ENCODE results near the gene ADAP1. TPM values are rescaled to one million over a fixed set of nuclear protein-coding genes. Genes with fewer than 3 reads are reported as not detected.
A peak's percentile ranks its signal among the peaks of the same experiment; 100 is the strongest.

Gene ADAP1
- total RNA-seq, 1 experiment from 2014 or later = 6.2 TPM

DNA sequence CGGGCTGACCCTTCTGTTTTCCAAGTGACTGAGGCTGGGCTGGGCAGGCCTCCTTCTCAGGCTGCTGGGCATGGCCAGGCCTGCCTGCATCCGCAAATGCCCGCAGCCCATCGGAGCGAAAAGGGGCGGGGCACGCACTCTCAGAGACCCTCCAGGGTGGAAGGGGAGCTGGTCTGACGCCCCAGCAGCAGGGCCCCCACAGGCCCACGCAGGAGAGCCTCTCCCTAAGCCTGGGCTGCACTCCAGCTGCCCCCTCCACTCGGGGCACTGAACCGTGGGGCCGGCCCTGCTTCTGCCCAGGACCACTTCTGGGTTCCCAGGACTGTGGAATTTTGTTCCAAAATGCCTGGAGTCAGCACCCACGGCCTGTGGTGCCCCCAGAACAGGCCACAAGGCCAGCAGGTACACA is 9.3 kb downstream of the ADAP1 start:
- no peak overlapping the region for H3K56ac ChIP-seq (ENCODE audit: insufficient read length, low read depth, low read length)
- no CpG with 5 or more reads among the region's 13 CpGs for WGBS (ENCODE audit: extremely low coverage, insufficient read length, low lambda C conversion rate)
- peak overlapping the region; percentile 23 for H3K18ac ChIP-seq (ENCODE audit: insufficient read length, low read depth, low read length)
- peak overlapping the region in 1 of 3 experiments; percentile 28; a peak in 1 of 7 replicates for H3K27ac Mint-ChIP-seq
- TF ChIP-seq, protein P1, sequence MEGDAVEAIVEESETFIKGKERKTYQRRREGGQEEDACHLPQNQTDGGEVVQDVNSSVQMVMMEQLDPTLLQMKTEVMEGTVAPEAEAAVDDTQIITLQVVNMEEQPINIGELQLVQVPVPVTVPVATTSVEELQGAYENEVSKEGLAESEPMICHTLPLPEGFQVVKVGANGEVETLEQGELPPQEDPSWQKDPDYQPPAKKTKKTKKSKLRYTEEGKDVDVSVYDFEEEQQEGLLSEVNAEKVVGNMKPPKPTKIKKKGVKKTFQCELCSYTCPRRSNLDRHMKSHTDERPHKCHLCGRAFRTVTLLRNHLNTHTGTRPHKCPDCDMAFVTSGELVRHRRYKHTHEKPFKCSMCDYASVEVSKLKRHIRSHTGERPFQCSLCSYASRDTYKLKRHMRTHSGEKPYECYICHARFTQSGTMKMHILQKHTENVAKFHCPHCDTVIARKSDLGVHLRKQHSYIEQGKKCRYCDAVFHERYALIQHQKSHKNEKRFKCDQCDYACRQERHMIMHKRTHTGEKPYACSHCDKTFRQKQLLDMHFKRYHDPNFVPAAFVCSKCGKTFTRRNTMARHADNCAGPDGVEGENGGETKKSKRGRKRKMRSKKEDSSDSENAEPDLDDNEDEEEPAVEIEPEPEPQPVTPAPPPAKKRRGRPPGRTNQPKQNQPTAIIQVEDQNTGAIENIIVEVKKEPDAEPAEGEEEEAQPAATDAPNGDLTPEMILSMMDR (conservative IDR thresholded peaks at IDR 0.05) = no peak
- H3K4me1 Mint-ChIP-seq = peaks cover 7 to 13% of the 10 kb centered on the region in 2 experiments; a peak in 2 of 4 replicates
- no peaks in the 10 kb centered on the region for H3K27me3 ChIP-seq (ENCODE audit: insufficient read depth, low read length)
- no peak overlapping the region for H3T11ph ChIP-seq (ENCODE audit: low read length)
- peaks cover under 1 to 3% of the 10 kb centered on the region in 2 experiments; a peak in 3 of 5 replicates for H3K9me3 Mint-ChIP-seq
- no peak overlapping the region for H2BK120ac ChIP-seq (ENCODE audit: low read depth, low read length, poor library complexity, severe bottlenecking)
- no peak overlapping the region for H2AK5ac ChIP-seq (ENCODE audit: insufficient read length, low read length)
- no peaks in the 10 kb centered on the region; a peak in 2 of 7 replicates for H3K36me3 Mint-ChIP-seq (ENCODE audit: insufficient read depth in 1 of 3, low read depth in 3 of 3)
- H3K4me3 Mint-ChIP-seq = no peak overlapping the region
- H2BK12ac ChIP-seq (ENCODE audit: insufficient read length, low read depth, low read length) = no peak overlapping the region
- peak overlapping the region; percentile 46 for H4K91ac ChIP-seq (ENCODE audit: insufficient read length, low read depth, low read length)
- H3K4me2 ChIP-seq (ENCODE audit: insufficient read depth, insufficient read length, low read length) = no peak overlapping the region
- DNase-seq = no peak
- H2BK15ac ChIP-seq (ENCODE audit: low read depth, low read length) = no peak overlapping the region
- H3K79me2 ChIP-seq (ENCODE audit: insufficient read depth, low read length) = no peaks in the 10 kb centered on the region
- H3K4ac ChIP-seq (ENCODE audit: low read depth, low read length) = no peak overlapping the region; the same call in 1 of the 2 replicates
- no peak overlapping the region for H2BK5ac ChIP-seq (ENCODE audit: insufficient read length, low read length)
- no peaks in the 10 kb centered on the region for H3K9me3 ChIP-seq (ENCODE audit: control insufficient read depth, low read depth, low read length)
- H3K79me1 ChIP-seq (ENCODE audit: insufficient read depth, low read depth, low read length, poor library complexity, severe bottlenecking) = no peaks in the 10 kb centered on the region
- H2AFZ ChIP-seq (ENCODE audit: low read length) = no peak overlapping the region
- H3K9ac ChIP-seq (ENCODE audit: extremely low read depth, insufficient read length, low read length) = no peak overlapping the region
- H4K20me1 ChIP-seq (ENCODE audit: control insufficient read depth, insufficient read depth, insufficient read length) = no peaks in the 10 kb centered on the region
- no peaks in the 10 kb centered on the region for H3K23me2 ChIP-seq (ENCODE audit: insufficient read length, low read depth, low read length, poor library complexity, severe bottlenecking)
- H4K8ac ChIP-seq (replicated peaks; ENCODE audit: insufficient read length, low read depth, low read length) = no peak overlapping the region
- peak overlapping the region; percentile 18; the same call in 1 of the 2 replicates for H3K14ac ChIP-seq (ENCODE audit: insufficient read depth, low read length)
- no peaks in the 10 kb centered on the region; the same call in 1 of the 2 replicates for H3K4me1 ChIP-seq (ENCODE audit: insufficient read depth, low read length)
- no peak overlapping the region for H3K27ac ChIP-seq (ENCODE audit: insufficient read length, low read depth, low read length)
- peaks cover 18% of the 10 kb centered on the region for H3K27me3 Mint-ChIP-seq (ENCODE audit: low read depth)
- no peak overlapping the region for H2BK20ac ChIP-seq (ENCODE audit: low read depth, low read length, poor library complexity, severe bottlenecking)
- no peak overlapping the region for H3K23ac ChIP-seq (ENCODE audit: insufficient read length, low read depth, low read length)
- H4K5ac ChIP-seq (ENCODE audit: insufficient read length, low read depth, low read length) = no peak overlapping the region

Measured in H9 (cell line).